GM12892 (cell line): ENCODE measurements around the gene ASIC4.

Experiments used
- POLR2A ChIP-seq: IDR thresholded peaks from 2 replicates; pipeline ENCODE4 v1.6.1; 2011; ENCODE audit warnings: low read depth, low read length, control low read depth
- POLR2AphosphoS5 ChIP-seq: IDR thresholded peaks from 2 replicates; pipeline ENCODE4 v1.6.1; 2011; ENCODE audit warnings: low read depth, low read length, control low read depth
- TAF1 ChIP-seq: IDR thresholded peaks from 2 replicates; pipeline ENCODE4 v1.6.1; 2011; ENCODE audit warnings: low read depth, mild to moderate bottlenecking, control low read depth, low read length, borderline replicate concordance

DNA sequence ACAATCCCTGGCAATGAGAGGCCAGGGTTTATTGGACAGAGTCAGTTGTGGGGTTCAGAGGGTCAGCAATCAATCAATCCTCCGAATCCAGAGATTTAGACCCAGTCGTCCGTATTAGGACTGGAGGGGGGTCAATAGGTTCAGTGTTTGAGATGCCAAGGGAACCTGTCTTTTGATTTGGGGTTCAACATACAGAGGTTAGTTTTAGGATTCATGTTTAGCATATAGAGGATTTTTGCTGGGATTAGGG is 15.3 kb upstream of the ASIC4 start:
- TF ChIP-seq POLR2A, result no peak
- TF ChIP-seq POLR2AphosphoS5, result no peak
- TF ChIP-seq TAF1, result no peak
